HCEC 1CT (cell line): ENCODE results near the gene ERC1.
A peak's percentile ranks its signal among the peaks of the same experiment; 100 is the strongest.
"Not testable (repeated sequence)": the region's sequence is repeated elsewhere in the genome, so short reads cannot be mapped to it uniquely, and the experiment has no call there.

Experiments used
- DNase-seq: peaks from one replicate; pipeline ENCODE4 v3.0.0-alpha.2; 2017

ERC1 gene

GRCh38 chr12:1300460-1300859 lies 309.4 kb downstream of the ERC1 start:
- DNase-seq = no peak

DNA sequence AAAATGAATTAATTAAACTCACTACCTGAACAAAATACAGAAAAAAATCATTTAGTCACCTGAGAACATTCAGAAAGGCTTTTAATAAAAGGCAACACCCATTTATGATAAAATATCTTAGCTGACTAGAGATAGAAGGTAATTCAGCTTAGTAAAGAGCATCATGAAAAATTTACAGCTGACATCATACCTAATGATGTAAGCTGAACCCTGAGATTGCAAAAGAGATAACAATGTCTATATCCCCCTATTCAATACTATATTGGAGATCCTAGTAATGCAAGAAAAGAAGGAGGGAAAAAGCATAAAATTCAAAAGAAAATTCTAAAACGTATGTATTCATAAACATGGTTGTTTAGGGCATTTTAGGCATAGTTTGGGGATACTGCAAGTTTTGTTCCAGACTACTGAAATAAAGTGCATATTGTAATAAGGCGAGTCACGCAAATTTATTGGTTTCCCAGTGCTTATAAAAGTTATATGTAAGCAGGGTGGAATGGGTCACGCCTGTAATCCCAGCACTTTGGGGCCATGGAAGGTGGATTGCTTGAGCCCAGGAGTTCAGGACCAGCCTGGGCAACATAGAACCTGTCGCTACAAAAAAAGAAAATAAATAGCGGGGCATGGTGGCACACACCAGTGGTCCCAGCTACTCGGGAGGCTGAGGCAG lies 311.3 kb downstream of the ERC1 start:
- DNase-seq = no peak

DNA sequence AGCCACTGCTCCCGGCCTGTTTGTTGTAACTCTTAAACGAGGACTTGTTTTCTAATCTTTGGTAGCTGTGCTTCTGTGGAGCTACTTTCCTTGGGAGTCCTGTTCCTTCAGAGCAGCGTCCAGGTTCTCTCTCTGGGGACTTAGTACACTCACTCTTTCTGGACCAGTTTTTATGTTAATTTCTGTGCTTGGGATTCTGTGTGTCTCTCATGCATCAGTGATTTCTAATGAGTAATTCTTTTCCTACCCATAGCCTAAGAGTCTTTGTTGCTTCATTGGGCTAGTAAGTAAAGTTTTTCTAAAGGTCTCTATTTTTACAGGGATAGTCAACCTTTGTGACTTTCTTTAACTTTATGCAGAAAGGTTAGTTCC lies 314.0 kb downstream of the ERC1 start:
- DNase-seq = no peak

GRCh38 chr12:1305791-1306500 lies 314.9 kb downstream of the ERC1 start:
- no peak for DNase-seq

DNA sequence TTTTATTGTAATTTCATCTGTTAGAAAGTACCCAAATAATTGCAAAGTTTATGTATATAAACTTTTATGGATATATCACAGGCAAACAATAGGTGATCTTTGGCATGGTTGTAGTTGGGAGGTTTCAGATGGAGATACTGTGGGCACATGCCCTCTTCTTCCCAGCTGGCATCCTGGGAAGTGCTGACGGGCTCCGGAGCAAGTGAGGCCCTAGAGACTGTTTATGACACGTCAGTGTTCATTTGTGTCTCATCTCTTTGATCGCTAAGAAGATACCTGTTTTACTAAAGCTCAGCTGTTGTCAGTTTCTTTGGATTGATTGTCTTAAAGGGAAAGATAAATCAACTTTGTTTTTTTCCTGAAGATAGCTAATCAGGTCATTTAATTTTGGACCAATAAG lies 315.8 kb downstream of the ERC1 start:
- DNase-seq = no peak

DNA sequence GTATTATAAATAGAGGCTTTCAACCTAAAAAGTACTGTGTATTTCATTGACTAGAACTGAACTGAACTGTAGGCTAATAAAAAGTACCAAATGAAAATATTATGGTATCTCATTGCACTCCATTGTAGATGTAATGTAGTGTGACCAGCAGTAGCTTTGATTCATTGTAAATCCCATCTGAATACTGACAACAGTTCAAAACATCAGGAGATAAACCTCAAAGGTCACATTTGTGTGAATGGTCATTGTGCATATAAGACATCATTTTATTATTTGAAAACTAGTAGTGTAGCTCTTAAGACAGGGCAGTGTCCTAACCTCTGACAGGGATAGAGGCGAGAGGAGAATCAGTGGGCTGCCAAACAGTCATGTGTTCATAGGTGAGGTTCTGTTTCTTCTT lies 316.8 kb downstream of the ERC1 start:
- DNase-seq = no peak

DNA sequence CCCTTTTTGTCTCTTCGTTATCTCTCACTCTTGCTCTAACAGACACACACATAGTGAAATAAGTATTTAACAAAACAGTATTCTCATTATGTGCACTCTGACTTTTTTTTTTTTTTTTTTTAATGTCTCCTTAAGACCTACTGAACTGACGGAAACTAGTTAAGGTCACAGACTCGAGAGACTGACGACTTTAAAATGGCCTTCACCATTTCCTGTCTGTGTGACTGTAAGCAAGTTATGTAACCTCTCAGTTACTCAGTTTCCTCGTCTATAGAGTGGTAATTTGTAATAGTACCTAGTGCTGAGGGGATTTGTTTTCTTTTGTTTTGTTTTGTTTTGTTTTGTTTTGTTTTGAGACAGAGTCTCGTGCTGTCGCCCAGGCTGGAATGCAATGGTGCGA lies 318.6 kb downstream of the ERC1 start:
- DNase-seq = no peak

DNA sequence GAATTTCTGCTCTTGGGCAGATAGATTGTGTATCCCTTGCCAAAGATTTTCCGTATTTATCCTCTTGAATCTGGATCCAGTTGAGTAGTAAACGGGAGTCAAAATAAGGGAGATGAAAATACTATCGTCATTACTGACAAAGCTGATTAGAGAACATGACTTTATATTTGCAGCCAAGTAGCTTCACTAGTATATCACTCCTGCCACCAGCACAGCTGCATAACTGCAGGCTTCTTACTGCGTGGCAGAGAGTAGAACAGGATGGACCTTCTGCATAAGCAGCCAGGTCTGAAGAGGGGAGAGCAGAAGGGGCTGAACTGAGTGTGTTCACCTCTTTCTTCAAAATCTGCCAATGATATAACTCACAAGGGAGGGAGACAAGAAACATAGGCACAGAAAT lies 319.6 kb downstream of the ERC1 start:
- no peak for DNase-seq

DNA sequence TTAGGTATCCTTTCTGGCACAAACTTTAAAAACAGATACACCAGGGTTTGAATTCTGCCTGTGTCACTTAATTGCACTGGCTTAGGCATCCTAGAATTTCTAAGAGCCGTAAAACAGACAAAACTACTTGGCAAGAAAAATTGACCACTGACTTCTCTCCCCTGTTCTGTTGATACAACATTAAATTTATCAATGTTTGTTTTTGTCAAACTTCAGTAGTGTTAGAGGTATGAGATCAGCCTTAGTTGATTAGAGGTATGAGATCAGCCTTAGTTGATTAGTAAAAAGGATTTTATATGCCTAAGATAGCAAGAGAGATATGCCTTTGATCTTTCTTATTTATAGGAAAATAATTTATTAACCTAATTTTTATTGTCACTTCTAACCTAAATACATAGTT lies 320.1 kb downstream of the ERC1 start:
- no peak for DNase-seq

DNA sequence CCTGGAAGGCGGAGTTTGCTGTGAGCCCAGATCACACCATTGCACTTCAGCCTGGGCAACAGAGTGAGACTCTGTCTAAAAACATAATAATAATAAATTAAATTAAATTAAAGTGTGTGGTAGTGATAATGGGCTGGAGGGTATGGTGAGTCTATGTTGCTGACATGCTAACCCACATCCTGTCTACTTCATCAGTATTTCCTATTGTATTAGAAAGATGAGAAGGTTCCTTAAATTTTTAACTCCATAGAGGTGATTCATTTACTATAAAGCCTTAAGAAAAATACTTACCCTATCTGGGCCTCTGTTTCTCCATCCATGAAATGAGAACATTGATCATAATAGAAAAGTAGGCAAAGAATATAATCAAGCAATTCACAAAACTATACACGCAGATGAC lies 322.9 kb downstream of the ERC1 start:
- DNase-seq = no peak

GRCh38 chr12:1314523-1314922 lies 323.5 kb downstream of the ERC1 start:
- no peak for DNase-seq

- not testable (repeated sequence) for DNase-seq
Measured at GRCh38 chr12:1316991-1317390, 326.0 kb downstream of the ERC1 start.

GRCh38 chr12:1318327-1319031 lies 327.5 kb downstream of the ERC1 start:
- peak; percentile 38 for DNase-seq

DNA sequence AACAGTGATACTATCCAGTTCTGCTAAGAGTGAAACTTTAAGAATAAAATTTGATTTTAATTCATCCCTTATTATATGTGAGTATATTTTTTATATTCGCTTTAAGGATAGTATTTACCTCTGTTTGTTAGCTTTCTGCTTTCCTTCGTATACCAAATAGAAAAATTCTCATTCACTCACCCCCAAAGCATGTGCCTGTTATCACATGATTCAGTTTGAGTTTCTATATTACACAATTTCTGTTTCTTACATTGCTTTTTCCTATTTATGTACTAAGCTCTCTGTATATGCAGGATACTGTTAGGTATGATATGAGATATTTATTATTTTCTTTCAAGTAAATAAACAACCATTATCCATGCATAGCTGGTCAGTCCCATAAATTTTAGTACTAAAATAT lies 328.2 kb downstream of the ERC1 start:
- DNase-seq = peak; percentile 61

GRCh38 chr12:1320021-1320420 lies 329.0 kb downstream of the ERC1 start:
- DNase-seq = no peak

GRCh38 chr12:1322821-1323220 lies 331.8 kb downstream of the ERC1 start:
- no peak for DNase-seq

- DNase-seq = no peak
Measured at GRCh38 chr12:1324099-1324498, 333.1 kb downstream of the ERC1 start.

DNA sequence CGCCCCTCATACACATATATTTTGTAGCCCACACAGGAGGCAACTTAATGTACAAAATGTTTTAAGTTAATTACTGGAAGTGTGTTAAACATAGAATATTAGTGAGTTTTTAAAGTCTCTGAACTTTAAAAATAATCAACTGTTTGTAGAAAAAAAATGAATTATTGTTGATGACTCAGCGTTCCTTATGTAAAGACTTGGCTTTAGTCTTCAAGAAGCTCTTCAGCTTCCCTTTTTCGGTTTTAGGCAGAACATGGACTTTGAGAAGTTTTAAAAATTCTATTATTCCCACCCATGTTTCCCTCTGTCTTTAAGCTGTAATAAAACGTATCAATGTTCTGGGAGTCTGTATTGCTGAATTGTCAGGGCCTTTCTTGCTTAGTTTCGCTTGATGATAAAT lies 333.9 kb downstream of the ERC1 start:
- no peak for DNase-seq

- DNase-seq = no peak
Measured at GRCh38 chr12:1325666-1326065, 334.6 kb downstream of the ERC1 start.

DNA sequence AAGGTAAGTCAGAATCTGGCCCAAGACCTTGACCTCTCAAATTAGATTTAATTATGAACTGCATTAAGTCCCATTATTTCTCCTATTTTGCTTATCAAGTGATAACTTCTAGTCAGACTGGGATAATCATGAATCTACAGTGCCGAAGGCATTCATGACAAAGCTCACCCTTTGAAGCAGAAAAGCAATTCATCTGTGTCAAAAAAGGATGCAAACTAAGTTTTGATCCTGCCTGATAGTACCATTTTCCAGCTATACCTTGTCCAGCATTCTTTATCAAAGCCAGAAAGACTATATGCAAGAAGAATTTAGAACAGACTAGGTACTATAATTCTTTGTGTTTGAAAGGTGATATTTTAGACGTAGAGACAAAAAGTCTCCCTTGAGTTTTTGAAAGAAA lies 335.2 kb downstream of the ERC1 start:
- DNase-seq = no peak

- no peak for DNase-seq
Measured at GRCh38 chr12:1328391-1328790, 337.4 kb downstream of the ERC1 start.

DNA sequence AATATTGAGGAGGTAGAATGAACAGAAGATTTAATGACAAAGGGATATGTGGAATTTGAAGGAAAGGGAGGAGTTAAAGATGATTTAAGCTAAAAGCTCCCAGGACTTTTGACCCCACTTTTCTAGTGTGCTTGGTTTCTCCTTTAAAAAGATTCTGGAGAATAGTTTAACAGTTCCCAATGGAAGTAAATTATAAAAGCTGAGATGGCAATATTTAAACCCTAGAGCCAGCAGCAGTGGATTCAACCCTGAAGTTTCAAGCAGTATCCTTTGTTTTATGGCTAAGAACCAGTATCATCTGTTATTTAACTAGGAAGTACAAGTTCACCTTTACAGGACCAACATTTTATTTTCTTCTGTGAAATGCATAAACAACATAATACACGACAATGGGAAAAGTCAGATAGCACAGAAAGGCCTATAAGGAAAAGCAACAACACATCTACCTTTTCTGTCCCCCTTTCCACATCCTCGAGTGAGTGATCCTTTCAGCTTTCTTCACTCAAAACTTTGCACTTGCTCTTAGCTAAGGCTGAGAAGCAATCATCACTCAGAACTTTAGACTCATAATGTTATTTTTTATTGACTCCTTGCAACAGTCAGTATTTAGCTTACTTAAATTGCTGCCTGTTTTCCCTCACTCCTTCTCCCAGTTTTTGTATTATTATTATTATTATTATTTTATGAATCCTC lies 338.9 kb downstream of the ERC1 start:
- no peak for DNase-seq

DNA sequence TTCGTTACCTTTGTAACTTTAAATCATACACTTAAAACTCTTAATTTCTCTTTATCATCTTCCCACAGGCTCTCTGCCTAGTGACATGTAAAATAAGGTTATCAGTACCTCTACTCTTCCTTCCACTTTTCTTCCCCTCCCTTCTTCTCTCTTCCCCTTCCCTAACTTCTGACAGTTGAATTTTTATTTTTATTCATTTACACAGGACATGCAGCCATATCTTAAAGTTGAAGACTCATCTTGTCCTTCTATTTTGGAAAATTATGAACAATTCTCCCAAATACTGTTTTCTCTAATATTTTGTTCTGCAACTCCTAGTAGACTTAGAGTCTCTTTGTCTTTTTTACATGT lies 339.4 kb downstream of the ERC1 start:
- DNase-seq = no peak

GRCh38 chr12:1332327-1332726 lies 341.3 kb downstream of the ERC1 start:
- no peak for DNase-seq
